Hepatocyte (in vitro differentiated cells): Measurements from ENCODE around the gene RASA1.
"Not testable (repeated sequence)": the region's sequence is repeated elsewhere in the genome, so short reads cannot be mapped to it uniquely, and the experiment has no call there.

Experiments
- EZH2 ChIP-seq: fragments of 200-600 bp; sonication (generic); IDR thresholded peaks from 2 replicates; pipeline ENCODE4 v1.6.1; 2016; ENCODE audit warnings: antibody characterized with exemption, mild to moderate bottlenecking, borderline replicate concordance
- EZH2phosphoT487 ChIP-seq: fragments of 200-600 bp; sonication (generic); IDR thresholded peaks from one replicate; pipeline ENCODE4 v1.6.1; 2018; ENCODE audit warnings: antibody characterized with exemption, mild to moderate bottlenecking, low read depth, moderate library complexity; ENCODE audit not compliant: unreplicated experiment, severe bottlenecking

- TF ChIP-seq EZH2, EZH2phosphoT487: not testable (repeated sequence)
Observed at GRCh38 chr5:87270888-87271287, 3.2 kb downstream of the RASA1 start.
